Fibroblast of lung (primary cell): ENCODE measurements around the gene CHRD. TPM values are rescaled to one million over a fixed set of nuclear protein-coding genes. Genes with fewer than 3 reads are reported as not detected.
"Not testable (repeated sequence)": the region's sequence is repeated elsewhere in the genome, so short reads cannot be mapped to it uniquely, and the experiment has no call there.

Source experiments
- DNase-seq, 2 donors: peaks; one replicate each; pipeline versions ENCODE4 v3.0.0 to v3.0.0-alpha.2; 2010; ENCODE audit warnings: low read depth in 2 of 2
- H2AFZ ChIP-seq: 2 replicates; pipeline ENCODE4 v1.5.1; 2012; ENCODE audit warnings: low read length, control low read depth, inconsistent platforms
- H3K27ac ChIP-seq: 2 replicates; pipeline ENCODE4 v1.5.1; 2011; ENCODE audit warnings: low read length, control low read depth; ENCODE audit not compliant: insufficient read depth
- H3K27me3 ChIP-seq: 2 replicates; pipeline ENCODE4 v1.5.1; 2011; ENCODE audit warnings: mild to moderate bottlenecking, low read length; ENCODE audit not compliant: control insufficient read depth, insufficient read depth
- H3K36me3 ChIP-seq: 2 replicates; pipeline ENCODE4 v1.5.1; 2011; ENCODE audit warnings: low read length; ENCODE audit not compliant: control insufficient read depth, insufficient read depth
- H3K4me1 ChIP-seq: 2 replicates; pipeline ENCODE4 v1.5.1; 2011; ENCODE audit warnings: low read length; ENCODE audit not compliant: control insufficient read depth, insufficient read depth; ENCODE audit errors: extremely low read depth
- H3K4me2 ChIP-seq: 2 replicates; pipeline ENCODE4 v1.5.1; 2011; ENCODE audit warnings: low read length, control low read depth; ENCODE audit not compliant: insufficient read depth; ENCODE audit errors: extremely low read depth
- H3K4me3 ChIP-seq, 4 experiments: fragments of 200-600 bp in 1 of 4; sonication (generic) in 1 of 4; replicated peaks in 1 of 4; 2 replicates each; pipeline ENCODE4 v1.5.1; 2011 to 2016; ENCODE audit warnings: low read length in 4 of 4, low read depth in 3 of 4, mild to moderate bottlenecking in 3 of 4, control low read depth in 2 of 4, inconsistent platforms in 1 of 4, mixed read lengths in 1 of 4; ENCODE audit not compliant: insufficient read depth in 1 of 4; ENCODE audit errors: control extremely low read depth in 1 of 4
- H3K79me2 ChIP-seq: 2 replicates; pipeline ENCODE4 v1.5.1; 2012; ENCODE audit warnings: mild to moderate bottlenecking, low read length, inconsistent platforms; ENCODE audit not compliant: control insufficient read depth, insufficient read depth
- H3K9ac ChIP-seq: 2 replicates; pipeline ENCODE4 v1.5.1; 2011; ENCODE audit warnings: mild to moderate bottlenecking, low read length, control low read depth; ENCODE audit not compliant: insufficient read depth
- H3K9me3 ChIP-seq: 2 replicates; pipeline ENCODE4 v1.5.1; 2012; ENCODE audit warnings: low read depth, low read length; ENCODE audit not compliant: control insufficient read depth, insufficient read depth
- H4K20me1 ChIP-seq: 2 replicates; pipeline ENCODE4 v1.5.1; 2011; ENCODE audit warnings: low read length; ENCODE audit not compliant: control insufficient read depth, insufficient read depth; ENCODE audit errors: extremely low read depth
- EZH2 ChIP-seq: IDR thresholded peaks from 2 replicates; pipeline ENCODE4 v1.5.1; 2012; ENCODE audit warnings: low read length, control low read depth, mild to moderate bottlenecking; ENCODE audit errors: missing control alignments
- polyA plus RNA-seq, 2 donors: library from polyadenylated mRNA; depleted of rRNA in 1 of 2; stranded (reverse) in 1 of 2; unstranded in 1 of 2; fragments of >200 nt; gene quantifications; 2 replicates each; pipeline ENCODE4 v1.2.1, GENCODE V29; 2011 to 2012; ENCODE audit warnings: missing spikeins in 1 of 2
- total RNA-seq: library from RNA; depleted of rRNA; stranded (reverse); fragments of >200 nt; gene quantifications from 2 replicates; pipeline ENCODE4 v1.2.1, GENCODE V29; 2014
- TF ChIP-seq, protein P1 (sequence below), 2 donors: IDR thresholded peaks in 1 of 2; conservative IDR thresholded peaks in 1 of 2; 1 replicate in 1 of 2; 2 replicates in 1 of 2; pipeline ENCODE4 v1.5.1; 2011 to 2012; ENCODE audit warnings: low read length in 2 of 2, control low read depth in 1 of 2, inconsistent platforms in 1 of 2, low read depth in 1 of 2, mild to moderate bottlenecking in 1 of 2

CHRD gene
- total and polyA plus RNA-seq, 2 donors (not counting 1 experiment from before 2014, with no cell fraction given): 1.3 to 4.8 TPM

- H4K20me1 ChIP-seq: no peaks in the 10 kb centered on the region
- H3K36me3 ChIP-seq: no peaks in the 10 kb centered on the region
- no peaks in the 10 kb centered on the region for H3K4me1 ChIP-seq
- H3K4me2 ChIP-seq: no peak overlapping the region
- TF ChIP-seq, protein P1, sequence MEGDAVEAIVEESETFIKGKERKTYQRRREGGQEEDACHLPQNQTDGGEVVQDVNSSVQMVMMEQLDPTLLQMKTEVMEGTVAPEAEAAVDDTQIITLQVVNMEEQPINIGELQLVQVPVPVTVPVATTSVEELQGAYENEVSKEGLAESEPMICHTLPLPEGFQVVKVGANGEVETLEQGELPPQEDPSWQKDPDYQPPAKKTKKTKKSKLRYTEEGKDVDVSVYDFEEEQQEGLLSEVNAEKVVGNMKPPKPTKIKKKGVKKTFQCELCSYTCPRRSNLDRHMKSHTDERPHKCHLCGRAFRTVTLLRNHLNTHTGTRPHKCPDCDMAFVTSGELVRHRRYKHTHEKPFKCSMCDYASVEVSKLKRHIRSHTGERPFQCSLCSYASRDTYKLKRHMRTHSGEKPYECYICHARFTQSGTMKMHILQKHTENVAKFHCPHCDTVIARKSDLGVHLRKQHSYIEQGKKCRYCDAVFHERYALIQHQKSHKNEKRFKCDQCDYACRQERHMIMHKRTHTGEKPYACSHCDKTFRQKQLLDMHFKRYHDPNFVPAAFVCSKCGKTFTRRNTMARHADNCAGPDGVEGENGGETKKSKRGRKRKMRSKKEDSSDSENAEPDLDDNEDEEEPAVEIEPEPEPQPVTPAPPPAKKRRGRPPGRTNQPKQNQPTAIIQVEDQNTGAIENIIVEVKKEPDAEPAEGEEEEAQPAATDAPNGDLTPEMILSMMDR (conservative IDR thresholded peaks at IDR 0.05 in 1 of 2, IDR thresholded peaks at IDR 0.05 in 1 of 2; ENCODE audit: low read depth in 1 of 2, low read length in 2 of 2): no peak
- no peak for TF ChIP-seq EZH2
- DNase-seq: peak in 1 of 2 donors; percentile 25
- no peaks in the 10 kb centered on the region for H3K79me2 ChIP-seq
- no peaks in the 10 kb centered on the region for H3K9me3 ChIP-seq
- no peak overlapping the region for H3K4me3 ChIP-seq
- peaks cover 3% of the 10 kb centered on the region for H3K27me3 ChIP-seq
- no peak overlapping the region for H3K9ac ChIP-seq
- H2AFZ ChIP-seq: no peak overlapping the region
- no peak overlapping the region for H3K27ac ChIP-seq
Measured at GRCh38 chr3:184429786-184430185, 49.9 kb downstream of the CHRD start.

- Histone ChIP-seq H3K36me3 (no peaks in the 10 kb centered on the region), H3K9me3 (no peaks in the 10 kb centered on the region), H3K4me3 (no peak overlapping the region), H2AFZ (no peak overlapping the region), H4K20me1 (no peaks in the 10 kb centered on the region), H3K4me2 (no peak overlapping the region), H3K9ac (no peak overlapping the region), H3K27ac (no peak overlapping the region), H3K4me1 (no peaks in the 10 kb centered on the region), H3K27me3 (peaks cover 3% of the 10 kb centered on the region), H3K79me2 (no peaks in the 10 kb centered on the region)
- TF ChIP-seq, protein P1 (conservative IDR thresholded peaks at IDR 0.05 in 1 of 2, IDR thresholded peaks at IDR 0.05 in 1 of 2; ENCODE audit: low read depth in 1 of 2, low read length in 2 of 2): no peak
- no peak for TF ChIP-seq EZH2
- no peak for DNase-seq
Measured at GRCh38 chr3:184430940-184431339, 51.1 kb downstream of the CHRD start.

DNA sequence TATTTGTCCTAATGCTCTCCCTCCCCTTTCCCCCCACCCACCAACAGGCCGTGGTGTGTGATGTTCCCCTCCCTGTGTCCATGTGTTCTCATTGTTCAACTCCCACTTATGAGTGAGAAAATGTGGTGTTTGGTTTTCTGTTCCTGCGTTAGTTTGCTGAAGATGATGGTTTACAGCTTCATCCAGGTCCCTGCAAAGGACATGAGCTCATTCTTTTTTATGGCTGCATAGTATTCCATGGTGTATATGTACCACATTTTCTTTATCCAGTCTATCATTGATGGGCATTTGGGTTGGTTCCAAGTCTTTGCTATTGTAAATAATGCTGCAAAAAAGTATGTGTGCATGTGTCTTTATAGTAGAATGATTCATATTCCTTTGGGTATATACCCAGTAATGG is 53.3 kb downstream of the CHRD start:
- not testable (repeated sequence) for H3K27me3 ChIP-seq, DNase-seq, H3K4me3 ChIP-seq, H3K9ac ChIP-seq, H2AFZ ChIP-seq, H3K36me3 ChIP-seq, H3K27ac ChIP-seq, H4K20me1 ChIP-seq, H3K4me1 ChIP-seq, H3K79me2 ChIP-seq, H3K9me3 ChIP-seq, H3K4me2 ChIP-seq
